Measurements from ENCODE around the gene SYTL3. TPM values are rescaled to one million over a fixed set of nuclear protein-coding genes. Genes with fewer than 3 reads are reported as not detected.
A peak's percentile ranks its signal among the peaks of the same experiment; 100 is the strongest.

The SYTL3 gene
- total RNA-seq, 1 donor from 2014 or later = 2.8 TPM

DNA sequence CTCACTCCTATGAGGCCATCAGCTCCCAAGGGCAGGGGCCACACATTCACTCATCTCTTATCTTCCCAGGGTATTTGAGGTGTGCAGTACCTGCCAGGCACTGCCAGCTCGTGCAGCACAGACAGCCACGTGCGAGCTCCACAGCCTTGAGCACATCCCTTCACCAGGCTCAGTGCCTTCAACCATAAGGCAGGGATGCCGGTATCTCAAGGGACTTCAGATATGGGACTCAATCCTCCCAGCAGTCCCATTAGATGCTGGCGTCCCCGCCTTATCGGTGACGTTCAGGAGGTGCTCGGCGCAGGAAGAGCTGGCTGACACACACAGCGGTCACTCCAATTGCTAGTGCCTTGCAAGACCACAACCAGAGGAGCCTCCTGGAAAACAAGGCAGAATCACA lies 122.3 kb downstream of the SYTL3 start:
- Mint-ChIP-seq H3K27ac (ENCODE audit: unreplicated experiment) (peak overlapping the region; percentile 9), H3K9me3 (ENCODE audit: unreplicated experiment) (peaks cover 23% of the 10 kb centered on the region), H3K27me3 (ENCODE audit: unreplicated experiment) (peaks cover 27% of the 10 kb centered on the region), H3K4me1 (ENCODE audit: low read depth, unreplicated experiment) (peaks cover 51% of the 10 kb centered on the region), H3K36me3 (ENCODE audit: unreplicated experiment) (peaks cover 18% of the 10 kb centered on the region), H3K4me3 (ENCODE audit: unreplicated experiment) (no peak overlapping the region)
- no peak for DNase-seq
- no peak for TF ChIP-seq CTCF (IDR thresholded peaks at IDR 0.05; ENCODE audit: partially characterized antibody, unreplicated experiment)

DNA sequence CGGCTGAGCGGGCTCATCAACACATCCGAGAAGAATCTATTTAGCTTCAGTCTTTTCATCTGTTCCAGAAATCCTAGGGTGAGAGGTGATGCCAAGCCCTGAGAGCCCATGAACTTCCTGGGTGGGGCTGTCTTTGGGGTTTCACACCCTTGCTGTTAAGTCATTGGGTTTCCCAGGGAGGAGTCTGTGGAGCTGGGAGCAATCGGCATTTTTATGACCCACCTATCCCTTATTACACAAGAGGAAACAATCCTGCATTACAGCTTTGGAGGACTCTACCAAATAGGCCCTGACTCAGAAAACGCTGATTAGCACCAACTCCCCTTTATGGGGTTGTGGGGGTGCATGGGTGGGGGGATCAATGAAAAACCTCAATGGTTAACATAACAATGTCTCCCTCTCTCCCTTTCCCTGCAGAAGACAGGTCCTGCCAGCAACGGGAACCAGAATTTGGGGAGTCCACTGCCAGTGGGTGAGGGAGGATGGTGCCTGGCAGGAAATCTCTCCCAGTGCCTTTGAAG lies 123.1 kb downstream of the SYTL3 start:
- Mint-ChIP-seq H3K36me3 (ENCODE audit: unreplicated experiment) (peaks cover 18% of the 10 kb centered on the region), H3K4me3 (ENCODE audit: unreplicated experiment) (no peak overlapping the region), H3K4me1 (ENCODE audit: low read depth, unreplicated experiment) (peaks cover 49% of the 10 kb centered on the region), H3K27me3 (ENCODE audit: unreplicated experiment) (peaks cover 26% of the 10 kb centered on the region), H3K9me3 (ENCODE audit: unreplicated experiment) (peaks cover 19% of the 10 kb centered on the region), H3K27ac (ENCODE audit: unreplicated experiment) (peak overlapping the region; percentile 65)
- no peak for DNase-seq
- TF ChIP-seq CTCF (IDR thresholded peaks at IDR 0.05; ENCODE audit: partially characterized antibody, unreplicated experiment) = no peak

GRCh38 chr6:158773581-158774449 lies 124.0 kb downstream of the SYTL3 start:
- Mint-ChIP-seq H3K9me3 (ENCODE audit: unreplicated experiment) (peaks cover 15% of the 10 kb centered on the region), H3K27ac (ENCODE audit: unreplicated experiment) (peak overlapping the region; percentile 65), H3K36me3 (ENCODE audit: unreplicated experiment) (peaks cover 18% of the 10 kb centered on the region), H3K27me3 (ENCODE audit: unreplicated experiment) (peaks cover 29% of the 10 kb centered on the region), H3K4me3 (ENCODE audit: unreplicated experiment) (no peak overlapping the region), H3K4me1 (ENCODE audit: low read depth, unreplicated experiment) (peaks cover 44% of the 10 kb centered on the region)
- DNase-seq = no peak
- TF ChIP-seq CTCF (IDR thresholded peaks at IDR 0.05; ENCODE audit: partially characterized antibody, unreplicated experiment) = no peak

DNA sequence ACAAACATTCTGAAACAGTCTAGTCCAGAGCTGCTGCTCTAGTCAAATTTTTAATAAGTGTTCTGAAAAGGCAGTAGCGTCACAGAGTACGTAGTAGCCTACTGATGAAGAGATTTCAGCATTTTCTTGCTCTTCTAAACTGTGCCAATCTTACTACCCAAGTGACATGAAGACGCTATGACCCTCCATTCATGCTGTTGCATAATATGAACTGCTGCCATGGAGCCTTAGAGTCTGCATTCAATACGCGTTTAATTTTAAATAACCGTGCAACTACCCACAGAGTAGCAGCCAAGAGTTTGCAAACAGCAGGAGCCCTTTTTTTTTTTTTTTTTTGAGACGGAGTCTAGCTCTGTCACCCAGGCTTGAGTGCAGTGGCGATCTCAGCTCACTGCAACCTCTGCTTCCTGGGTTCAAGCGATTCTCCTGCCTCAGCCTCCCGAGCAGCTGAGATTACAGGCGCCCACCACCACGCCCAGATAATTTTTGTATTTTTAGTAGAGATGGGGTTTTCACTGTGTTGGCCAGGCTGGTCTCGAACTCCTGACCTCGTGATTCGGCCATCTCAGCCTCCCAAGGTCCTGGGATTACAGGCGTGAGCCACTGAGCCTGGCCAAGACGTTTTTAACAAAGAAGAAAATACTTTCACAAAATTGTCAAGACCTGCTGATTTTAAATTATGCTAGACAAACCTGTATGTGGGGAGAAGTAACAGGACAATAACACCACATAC lies 125.0 kb downstream of the SYTL3 start:
- TF ChIP-seq CTCF (IDR thresholded peaks at IDR 0.05; ENCODE audit: partially characterized antibody, unreplicated experiment) = no peak
- DNase-seq = no peak
- no peak overlapping the region for H3K27ac Mint-ChIP-seq (ENCODE audit: unreplicated experiment)
- peaks cover 8% of the 10 kb centered on the region for H3K9me3 Mint-ChIP-seq (ENCODE audit: unreplicated experiment)
- peaks cover 18% of the 10 kb centered on the region for H3K36me3 Mint-ChIP-seq (ENCODE audit: unreplicated experiment)
- peaks cover 39% of the 10 kb centered on the region for H3K4me1 Mint-ChIP-seq (ENCODE audit: low read depth, unreplicated experiment)
- H3K27me3 Mint-ChIP-seq (ENCODE audit: unreplicated experiment) = peaks cover 21% of the 10 kb centered on the region
- no peak overlapping the region for H3K4me3 Mint-ChIP-seq (ENCODE audit: unreplicated experiment)
